Fibroblast of lung (primary cell): ENCODE measurements around the gene SLC29A1. TPM values are rescaled to one million over a fixed set of nuclear protein-coding genes. Genes with fewer than 3 reads are reported as not detected.
A peak's percentile ranks its signal among the peaks of the same experiment; 100 is the strongest.

Experiments
- DNase-seq, 2 donors: peaks; one replicate each; pipeline versions ENCODE4 v3.0.0 to v3.0.0-alpha.2; 2010; ENCODE audit warnings: low read depth in 2 of 2
- H2AFZ ChIP-seq: 2 replicates; pipeline ENCODE4 v1.5.1; 2012; ENCODE audit warnings: low read length, control low read depth, inconsistent platforms
- H3K27ac ChIP-seq: 2 replicates; pipeline ENCODE4 v1.5.1; 2011; ENCODE audit warnings: low read length, control low read depth; ENCODE audit not compliant: insufficient read depth
- H3K27me3 ChIP-seq: 2 replicates; pipeline ENCODE4 v1.5.1; 2011; ENCODE audit warnings: mild to moderate bottlenecking, low read length; ENCODE audit not compliant: control insufficient read depth, insufficient read depth
- H3K36me3 ChIP-seq: 2 replicates; pipeline ENCODE4 v1.5.1; 2011; ENCODE audit warnings: low read length; ENCODE audit not compliant: control insufficient read depth, insufficient read depth
- H3K4me1 ChIP-seq: 2 replicates; pipeline ENCODE4 v1.5.1; 2011; ENCODE audit warnings: low read length; ENCODE audit not compliant: control insufficient read depth, insufficient read depth; ENCODE audit errors: extremely low read depth
- H3K4me2 ChIP-seq: 2 replicates; pipeline ENCODE4 v1.5.1; 2011; ENCODE audit warnings: low read length, control low read depth; ENCODE audit not compliant: insufficient read depth; ENCODE audit errors: extremely low read depth
- H3K4me3 ChIP-seq, 4 experiments: fragments of 200-600 bp in 1 of 4; sonication (generic) in 1 of 4; replicated peaks in 1 of 4; 2 replicates each; pipeline ENCODE4 v1.5.1; 2011 to 2016; ENCODE audit warnings: low read length in 4 of 4, low read depth in 3 of 4, mild to moderate bottlenecking in 3 of 4, control low read depth in 2 of 4, inconsistent platforms in 1 of 4, mixed read lengths in 1 of 4; ENCODE audit not compliant: insufficient read depth in 1 of 4; ENCODE audit errors: control extremely low read depth in 1 of 4
- H3K79me2 ChIP-seq: 2 replicates; pipeline ENCODE4 v1.5.1; 2012; ENCODE audit warnings: mild to moderate bottlenecking, low read length, inconsistent platforms; ENCODE audit not compliant: control insufficient read depth, insufficient read depth
- H3K9ac ChIP-seq: 2 replicates; pipeline ENCODE4 v1.5.1; 2011; ENCODE audit warnings: mild to moderate bottlenecking, low read length, control low read depth; ENCODE audit not compliant: insufficient read depth
- H3K9me3 ChIP-seq: 2 replicates; pipeline ENCODE4 v1.5.1; 2012; ENCODE audit warnings: low read depth, low read length; ENCODE audit not compliant: control insufficient read depth, insufficient read depth
- H4K20me1 ChIP-seq: 2 replicates; pipeline ENCODE4 v1.5.1; 2011; ENCODE audit warnings: low read length; ENCODE audit not compliant: control insufficient read depth, insufficient read depth; ENCODE audit errors: extremely low read depth
- EZH2 ChIP-seq: IDR thresholded peaks from 2 replicates; pipeline ENCODE4 v1.5.1; 2012; ENCODE audit warnings: low read length, control low read depth, mild to moderate bottlenecking; ENCODE audit errors: missing control alignments
- polyA plus RNA-seq, 2 donors: library from polyadenylated mRNA; depleted of rRNA in 1 of 2; stranded (reverse) in 1 of 2; unstranded in 1 of 2; fragments of >200 nt; gene quantifications; 2 replicates each; pipeline ENCODE4 v1.2.1, GENCODE V29; 2011 to 2012; ENCODE audit warnings: missing spikeins in 1 of 2
- total RNA-seq: library from RNA; depleted of rRNA; stranded (reverse); fragments of >200 nt; gene quantifications from 2 replicates; pipeline ENCODE4 v1.2.1, GENCODE V29; 2014
- TF ChIP-seq, protein P1 (sequence below), 2 donors: IDR thresholded peaks in 1 of 2; conservative IDR thresholded peaks in 1 of 2; 1 replicate in 1 of 2; 2 replicates in 1 of 2; pipeline ENCODE4 v1.5.1; 2011 to 2012; ENCODE audit warnings: low read length in 2 of 2, control low read depth in 1 of 2, inconsistent platforms in 1 of 2, low read depth in 1 of 2, mild to moderate bottlenecking in 1 of 2

Gene SLC29A1
- total and polyA plus RNA-seq, 2 donors (not counting 1 experiment from before 2014, with no cell fraction given) = 13.4 to 21.9 TPM

- DNase-seq = no peak
- Histone ChIP-seq H3K9ac (peak overlapping the region; percentile 80), H3K79me2 (no peaks in the 10 kb centered on the region), H3K9me3 (no peaks in the 10 kb centered on the region), H3K36me3 (peaks cover 2% of the 10 kb centered on the region), H3K4me3 (peak overlapping the region; percentile 59 to 86 (median 72)), H3K27ac (peak overlapping the region; percentile 50), H4K20me1 (peaks cover 1% of the 10 kb centered on the region), H2AFZ (peak overlapping the region; percentile 18), H3K4me2 (peak overlapping the region; percentile 99), H3K4me1 (peaks cover 5% of the 10 kb centered on the region), H3K27me3 (peaks cover 15% of the 10 kb centered on the region)
- TF ChIP-seq EZH2 = no peak
- TF ChIP-seq, protein P1, sequence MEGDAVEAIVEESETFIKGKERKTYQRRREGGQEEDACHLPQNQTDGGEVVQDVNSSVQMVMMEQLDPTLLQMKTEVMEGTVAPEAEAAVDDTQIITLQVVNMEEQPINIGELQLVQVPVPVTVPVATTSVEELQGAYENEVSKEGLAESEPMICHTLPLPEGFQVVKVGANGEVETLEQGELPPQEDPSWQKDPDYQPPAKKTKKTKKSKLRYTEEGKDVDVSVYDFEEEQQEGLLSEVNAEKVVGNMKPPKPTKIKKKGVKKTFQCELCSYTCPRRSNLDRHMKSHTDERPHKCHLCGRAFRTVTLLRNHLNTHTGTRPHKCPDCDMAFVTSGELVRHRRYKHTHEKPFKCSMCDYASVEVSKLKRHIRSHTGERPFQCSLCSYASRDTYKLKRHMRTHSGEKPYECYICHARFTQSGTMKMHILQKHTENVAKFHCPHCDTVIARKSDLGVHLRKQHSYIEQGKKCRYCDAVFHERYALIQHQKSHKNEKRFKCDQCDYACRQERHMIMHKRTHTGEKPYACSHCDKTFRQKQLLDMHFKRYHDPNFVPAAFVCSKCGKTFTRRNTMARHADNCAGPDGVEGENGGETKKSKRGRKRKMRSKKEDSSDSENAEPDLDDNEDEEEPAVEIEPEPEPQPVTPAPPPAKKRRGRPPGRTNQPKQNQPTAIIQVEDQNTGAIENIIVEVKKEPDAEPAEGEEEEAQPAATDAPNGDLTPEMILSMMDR (conservative IDR thresholded peaks at IDR 0.05 in 1 of 2, IDR thresholded peaks at IDR 0.05 in 1 of 2; ENCODE audit: low read depth in 1 of 2, low read length in 2 of 2) = no peak
Measured at GRCh38 chr6:44264154-44265006, 41.0 kb downstream of the SLC29A1 start.

DNA sequence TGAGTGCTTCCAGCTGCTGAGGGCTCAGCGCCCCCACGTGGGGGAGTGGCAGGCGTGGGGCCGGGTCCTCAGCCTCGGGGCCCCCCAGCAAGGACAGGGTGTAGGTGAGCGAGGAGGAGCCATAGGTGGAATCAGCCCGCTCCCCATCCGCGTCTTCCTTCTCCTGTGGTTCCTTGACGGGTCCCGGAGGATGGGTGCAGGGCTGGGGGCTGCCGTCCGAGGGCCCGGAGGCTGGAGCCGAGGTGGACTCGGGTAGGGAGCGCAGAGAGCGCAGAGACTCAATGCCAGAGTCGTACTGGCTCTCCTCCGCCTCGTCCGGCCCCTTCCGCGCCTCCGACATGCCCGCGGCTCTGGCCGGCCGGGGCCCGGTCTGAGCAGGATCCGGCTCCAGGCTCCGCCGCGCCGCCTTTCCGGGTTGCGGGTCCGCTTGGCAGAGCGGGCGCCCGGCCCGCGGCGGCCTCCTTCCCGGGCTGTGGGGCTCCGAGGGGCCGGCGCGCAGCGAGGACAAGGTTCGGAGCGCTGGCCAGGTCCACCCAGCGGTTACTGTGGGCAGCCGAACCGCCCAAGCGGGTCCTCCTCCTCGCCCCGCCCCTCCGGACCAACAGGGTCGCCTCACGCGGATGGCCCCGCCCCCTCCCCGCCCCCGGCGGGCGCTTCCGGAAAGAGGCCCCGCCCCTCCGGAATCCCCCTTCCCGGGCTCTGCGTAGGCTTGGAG lies 41.8 kb downstream of the SLC29A1 start, which contains the start of gene NFKBIE:
TSS of gene NFKBIE (minus strand) at position 545 of the 715 bp plus-strand sequence. CDS start at position 340, 205 bp downstream.
- H3K79me2 ChIP-seq = no peaks in the 10 kb centered on the region
- H4K20me1 ChIP-seq = peaks cover 2% of the 10 kb centered on the region
- H3K36me3 ChIP-seq = peaks cover under 1% of the 10 kb centered on the region
- H3K4me1 ChIP-seq = peaks cover 5% of the 10 kb centered on the region
- peak; percentile 84 to 88 for DNase-seq
- peak within 1 kb of the TSS; percentile 59 to 86 (median 72) for H3K4me3 ChIP-seq
- H3K9me3 ChIP-seq = no peaks in the 10 kb centered on the region
- H3K4me2 ChIP-seq = peak within 1 kb of the TSS; percentile 99
- H2AFZ ChIP-seq = peak within 1 kb of the TSS; percentile 18
- H3K9ac ChIP-seq = peak within 1 kb of the TSS; percentile 80
- H3K27ac ChIP-seq = peak within 1 kb of the TSS; percentile 50
- peaks cover 23% of the 10 kb centered on the region for H3K27me3 ChIP-seq
- no peak for TF ChIP-seq EZH2

- Histone ChIP-seq H3K79me2 (no peaks in the 10 kb centered on the region), H3K9me3 (no peaks in the 10 kb centered on the region), H3K27ac (no peak overlapping the region), H3K9ac (no peak overlapping the region), H3K4me3 (peak overlapping the region in 1 of 4 experiments; percentile 17), H3K4me2 (peak overlapping the region; percentile 15), H4K20me1 (peaks cover 2% of the 10 kb centered on the region), H3K36me3 (no peaks in the 10 kb centered on the region), H2AFZ (no peak overlapping the region), H3K4me1 (peaks cover 5% of the 10 kb centered on the region), H3K27me3 (peaks cover 23% of the 10 kb centered on the region)
- TF ChIP-seq EZH2 = no peak
- TF ChIP-seq, protein P1 (conservative IDR thresholded peaks at IDR 0.05 in 1 of 2, IDR thresholded peaks at IDR 0.05 in 1 of 2; ENCODE audit: low read depth in 1 of 2, low read length in 2 of 2) = no peak
- no peak for DNase-seq
Measured at GRCh38 chr6:44265722-44266233, 42.4 kb downstream of the SLC29A1 start.
